ENCODE data around the gene KIF21B.
A peak's percentile ranks its signal among the peaks of the same experiment; 100 is the strongest.

The KIF21B gene

DNA sequence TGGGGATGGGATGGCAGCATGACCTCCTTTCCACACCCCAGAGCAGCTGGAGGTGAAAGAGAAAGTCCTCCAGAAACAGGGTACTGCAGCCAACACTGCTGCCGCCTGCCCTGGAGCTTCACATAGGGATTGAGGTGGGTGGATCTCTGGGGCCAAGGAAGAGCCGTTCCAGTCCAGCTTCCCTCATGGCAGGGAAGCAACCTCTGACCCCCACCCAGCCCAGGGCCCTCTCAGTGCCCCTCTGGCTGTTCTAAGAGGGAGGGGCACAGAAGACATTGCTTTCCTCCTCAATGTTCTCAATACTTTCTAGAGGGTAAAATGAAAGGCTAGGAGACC, 5.7 kb downstream of the KIF21B start:
- no peak for DNase-seq

DNA sequence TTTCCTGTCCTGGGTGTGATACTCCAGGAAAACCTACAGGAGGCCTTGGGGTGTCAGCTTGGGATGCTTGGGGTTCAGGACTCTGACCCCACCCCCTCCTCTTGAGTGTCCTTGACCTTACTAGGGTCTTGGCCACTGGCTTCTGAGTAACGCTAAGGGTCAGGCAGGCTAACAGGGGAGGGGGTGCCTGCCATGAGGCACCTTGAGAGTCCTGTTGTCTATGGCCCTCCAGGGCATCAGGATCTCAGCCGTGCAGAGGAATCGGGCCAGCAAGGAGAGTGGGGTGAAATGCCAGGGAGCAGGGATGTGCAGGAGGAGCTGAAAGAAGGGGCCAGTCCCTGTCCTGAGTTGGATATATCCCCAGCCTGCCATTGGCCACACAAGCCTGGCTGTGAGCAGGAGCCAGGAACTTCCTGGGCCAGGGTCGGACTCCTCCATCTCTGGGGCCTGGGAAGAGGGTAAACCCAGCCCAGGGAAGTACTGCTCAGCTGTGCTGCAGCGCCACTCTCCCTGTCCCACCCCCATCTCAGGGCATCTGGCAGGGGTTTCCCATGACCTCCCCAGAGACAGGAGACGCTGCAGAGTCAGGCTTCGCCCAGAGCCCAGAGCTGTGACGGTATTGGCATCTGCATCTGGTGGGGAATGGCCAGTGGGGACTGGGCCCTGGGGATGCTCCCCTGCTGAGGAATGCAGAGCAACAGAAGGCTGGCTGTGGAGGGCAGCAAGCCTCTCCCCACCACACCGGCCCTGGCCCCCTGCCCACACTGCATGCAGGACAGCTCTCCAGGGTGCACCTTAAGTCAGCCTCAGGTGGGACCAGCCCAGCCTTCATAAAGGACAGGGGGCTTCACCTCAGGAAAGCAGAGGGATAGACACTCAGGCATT, 6.3 kb downstream of the KIF21B start:
- DNase-seq, result peak in 4 of 14 donors; percentile 28 to 41 (median 35)

DNA sequence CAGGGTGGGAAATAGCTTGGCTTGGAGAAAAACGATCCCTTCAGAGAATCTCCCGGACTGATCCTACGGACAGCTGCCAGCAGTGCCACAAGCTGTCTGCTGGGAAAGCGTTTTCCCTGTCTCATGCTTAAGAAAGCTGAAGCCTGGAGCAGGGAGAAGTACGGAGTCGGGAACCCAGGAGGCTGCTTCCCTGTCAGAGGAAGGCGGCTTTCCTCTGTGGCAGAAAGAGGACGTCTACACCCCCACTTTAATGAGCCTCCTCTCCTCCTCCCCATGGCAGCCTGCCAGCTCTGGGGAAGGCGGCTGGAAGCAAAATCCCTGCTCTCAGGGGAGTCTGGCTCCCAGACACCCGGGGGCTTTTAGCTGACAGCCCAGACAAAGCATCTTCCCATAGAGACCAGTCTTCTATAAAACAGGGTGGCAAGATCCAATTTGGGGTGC, 7.3 kb downstream of the KIF21B start:
- DNase-seq, result peak in 6 of 14 donors; percentile 16 to 70 (median 34)

DNA sequence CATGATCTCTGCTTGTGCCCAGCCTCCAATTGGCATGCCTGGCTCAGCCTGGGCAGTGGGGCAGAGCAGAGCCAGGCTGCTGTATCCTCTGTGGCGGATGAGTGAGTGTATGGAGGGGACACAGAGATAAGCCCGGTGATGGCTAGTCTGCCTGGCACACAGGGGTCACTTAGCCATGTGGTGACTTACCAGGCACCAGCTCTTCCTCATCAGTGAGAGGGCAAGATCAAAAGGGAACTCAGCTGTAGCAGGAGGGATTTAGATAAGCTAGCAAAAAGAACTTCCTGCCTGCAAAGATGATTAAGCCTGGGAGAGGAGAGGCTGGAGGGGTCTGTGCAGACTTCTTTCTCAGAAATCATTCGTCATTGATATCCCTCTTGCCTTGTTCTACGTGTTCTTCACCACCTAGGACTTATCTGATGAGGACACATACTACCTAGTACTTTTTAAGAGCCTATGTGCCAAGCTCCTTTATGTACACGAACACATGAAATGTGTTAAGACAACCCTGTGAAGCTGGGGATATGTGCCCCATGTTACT, 7.9 kb downstream of the KIF21B start:
- DNase-seq, result peak in 1 of 14 donors; percentile 32

DNA sequence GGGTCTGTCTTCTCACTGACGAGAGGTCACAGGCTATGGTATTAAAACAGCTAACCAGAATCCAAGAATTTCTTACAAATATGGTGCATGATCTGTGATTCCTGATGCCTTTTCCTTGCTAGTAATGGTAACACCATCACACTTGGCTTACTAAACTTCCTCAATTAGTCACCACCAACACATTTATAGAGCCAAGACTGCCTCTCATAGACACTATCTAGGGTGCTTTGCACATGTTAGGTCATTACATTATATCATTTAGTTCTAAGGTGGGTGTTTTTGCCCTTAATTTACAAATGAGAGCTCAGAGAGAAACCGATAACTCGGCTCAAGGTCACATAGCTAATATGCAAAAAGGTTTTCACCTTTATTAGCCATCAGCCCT, 8.7 kb downstream of the KIF21B start:
- DNase-seq, result no peak

DNA sequence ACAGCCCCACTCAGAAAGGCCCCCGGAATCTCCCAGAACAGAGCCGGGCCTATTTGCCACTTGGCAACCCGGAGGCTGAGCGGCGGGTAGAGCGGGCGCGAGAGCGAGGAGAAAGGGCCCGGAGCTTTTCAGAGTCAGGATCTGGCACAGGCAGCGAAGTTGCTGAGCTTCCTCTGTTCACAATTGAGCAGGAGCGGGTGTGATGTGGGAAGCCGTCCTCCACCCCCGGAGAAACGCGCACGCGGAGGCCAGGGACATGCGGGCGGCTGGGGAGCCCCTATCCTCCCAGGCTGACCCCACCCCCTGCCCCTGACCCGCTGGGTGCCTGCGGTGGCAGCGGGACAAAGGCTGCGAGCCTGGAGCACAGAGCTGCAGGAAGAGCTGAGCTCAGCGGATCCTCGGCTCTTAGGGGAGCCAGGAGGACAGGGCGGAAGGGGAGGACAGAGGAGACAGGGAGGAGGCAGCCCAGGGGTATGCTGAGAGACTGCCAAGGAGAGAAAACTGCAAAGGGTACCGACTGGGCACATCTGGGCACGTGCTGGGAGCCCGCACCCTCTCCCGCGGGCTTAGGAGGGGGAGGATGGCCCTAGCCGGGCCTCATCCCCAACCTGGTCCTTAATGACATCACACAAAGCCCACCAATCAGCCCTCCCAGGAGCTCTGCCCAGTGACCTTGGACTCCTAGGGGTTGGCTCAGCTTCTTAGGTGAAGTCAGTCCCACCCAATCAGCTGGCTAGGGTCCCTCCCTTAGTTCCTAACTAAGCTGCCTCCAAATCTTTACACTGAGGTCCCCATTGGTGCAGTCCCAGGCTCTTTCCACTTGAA, 9.3 kb downstream of the KIF21B start:
- peak in 11 of 14 donors; percentile 9 to 71 (median 62) for DNase-seq

DNA sequence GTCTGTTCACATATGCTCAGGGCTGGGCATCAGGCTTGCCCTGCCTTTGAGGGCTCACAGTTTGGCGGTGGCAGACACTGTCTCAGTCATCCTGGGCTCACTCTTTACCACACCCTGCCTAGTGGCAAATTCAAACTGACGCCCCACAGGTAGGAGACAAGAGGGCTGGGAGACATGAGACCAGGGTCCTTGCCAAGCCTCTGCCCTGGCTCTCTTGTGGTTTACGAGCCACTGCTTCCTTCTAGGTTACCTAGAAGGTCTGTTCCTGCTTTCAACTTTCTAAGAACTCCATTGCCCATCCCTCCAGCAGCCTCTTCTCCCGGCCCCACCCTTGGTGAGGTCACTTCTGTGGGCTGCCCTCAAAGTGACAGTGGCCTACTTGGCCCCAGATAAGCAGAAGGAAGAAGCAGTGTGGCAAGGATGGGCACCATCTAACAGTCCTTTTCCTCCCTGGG, 10.5 kb downstream of the KIF21B start:
- DNase-seq, result no peak

DNA sequence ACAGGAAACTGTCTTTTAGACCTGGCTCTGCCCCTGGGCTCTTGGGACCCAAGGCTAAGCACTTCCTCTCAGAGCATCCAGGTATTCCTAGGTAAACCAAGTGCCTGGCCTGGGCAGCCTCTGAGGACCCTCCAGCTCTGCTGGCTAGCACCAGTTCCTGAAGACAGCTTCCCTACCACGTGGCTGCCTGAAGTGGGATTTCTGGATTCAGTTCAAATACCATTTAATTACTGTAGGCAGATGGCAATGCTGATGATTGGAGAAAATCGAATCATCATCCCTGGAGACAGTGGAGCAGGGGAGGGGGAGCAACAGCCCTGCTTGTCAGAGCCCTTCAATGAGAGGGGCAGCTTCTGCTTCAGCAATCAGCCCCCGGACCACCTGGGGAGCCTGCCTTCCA, 11.9 kb downstream of the KIF21B start:
- no peak for DNase-seq

DNA sequence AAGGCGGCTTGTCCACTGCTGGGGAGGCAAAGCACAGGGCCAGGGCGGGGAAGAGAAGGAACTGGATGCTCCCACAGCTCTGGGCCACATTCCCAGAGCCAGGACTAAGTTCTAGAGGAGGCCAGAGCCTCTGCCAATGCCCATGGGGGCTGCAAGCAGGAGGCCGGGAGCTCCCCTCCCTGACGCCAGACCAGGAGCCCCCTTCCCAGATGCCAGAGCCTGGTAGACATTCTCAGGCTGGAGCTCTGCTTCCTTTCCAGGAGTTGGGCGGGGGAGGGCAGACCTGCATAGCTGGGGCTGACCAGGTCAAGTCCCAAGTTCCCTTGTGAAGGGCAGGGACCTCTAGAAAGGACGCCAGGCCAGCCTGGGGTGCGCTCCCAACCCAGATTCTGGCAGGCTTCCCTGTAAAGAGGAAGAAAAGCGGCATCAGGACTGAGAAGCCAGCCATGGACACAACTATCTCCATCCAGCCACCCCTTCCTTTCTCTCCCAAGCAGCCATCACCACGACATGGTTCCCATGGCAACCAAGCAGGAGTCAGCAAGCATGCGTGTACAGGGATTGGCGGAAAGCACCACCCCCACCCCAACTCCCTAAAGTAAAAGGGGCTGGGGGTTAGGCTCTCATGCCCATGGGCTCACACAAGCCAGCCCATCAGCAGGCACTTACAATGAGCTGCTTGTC, 13.4 kb downstream of the KIF21B start:
- peak in 10 of 14 donors; percentile 15 to 74 (median 50) for DNase-seq

DNA sequence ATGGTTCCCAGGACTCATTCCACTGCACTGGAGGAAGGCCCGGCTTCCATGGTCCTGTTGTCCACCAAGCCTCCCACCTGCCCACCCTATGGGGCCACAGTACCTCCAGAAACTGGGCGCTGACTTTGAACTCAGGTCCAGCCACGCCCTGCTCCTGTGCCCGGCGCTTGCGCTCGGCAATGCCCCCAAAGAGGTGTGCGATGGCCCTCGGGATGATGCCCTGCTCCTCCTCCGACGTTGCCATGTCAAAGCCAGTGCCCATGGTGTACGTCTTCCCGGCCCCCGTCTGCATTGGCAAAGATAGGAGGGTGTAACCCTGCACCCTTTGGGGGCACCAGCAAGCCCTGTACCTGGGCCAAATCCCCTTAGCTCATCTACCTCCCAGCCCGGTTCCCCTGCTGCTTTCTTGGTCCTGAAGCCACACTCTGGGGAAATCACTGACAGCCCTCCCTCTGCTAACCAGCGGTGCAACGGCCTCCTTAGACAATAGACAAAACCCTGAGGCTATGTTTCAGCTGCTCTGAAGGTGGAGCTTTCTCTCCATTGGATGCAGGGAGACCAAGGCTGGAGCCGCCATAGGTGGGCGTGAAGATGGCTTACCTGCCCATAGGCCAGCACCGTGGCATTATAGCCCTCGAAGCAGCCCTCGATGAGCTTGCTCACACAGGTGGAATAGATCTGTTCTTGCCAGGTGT, 14.7 kb downstream of the KIF21B start:
- DNase-seq, result no peak

DNA sequence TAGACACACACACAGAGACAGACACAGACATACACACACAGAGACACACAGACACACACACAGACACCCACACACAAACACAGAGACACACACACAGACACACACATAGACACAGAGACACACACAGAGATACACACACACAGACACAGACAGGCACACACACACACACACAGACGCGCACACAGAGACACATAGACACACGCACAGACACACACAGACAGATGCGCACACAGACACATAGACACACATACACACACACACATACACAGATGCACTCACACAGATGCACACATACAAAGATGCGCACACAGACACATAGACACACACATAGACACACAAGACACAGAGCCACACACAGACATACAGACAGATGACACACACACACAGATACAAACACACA, 16.0 kb downstream of the KIF21B start:
- no peak for DNase-seq

DNA sequence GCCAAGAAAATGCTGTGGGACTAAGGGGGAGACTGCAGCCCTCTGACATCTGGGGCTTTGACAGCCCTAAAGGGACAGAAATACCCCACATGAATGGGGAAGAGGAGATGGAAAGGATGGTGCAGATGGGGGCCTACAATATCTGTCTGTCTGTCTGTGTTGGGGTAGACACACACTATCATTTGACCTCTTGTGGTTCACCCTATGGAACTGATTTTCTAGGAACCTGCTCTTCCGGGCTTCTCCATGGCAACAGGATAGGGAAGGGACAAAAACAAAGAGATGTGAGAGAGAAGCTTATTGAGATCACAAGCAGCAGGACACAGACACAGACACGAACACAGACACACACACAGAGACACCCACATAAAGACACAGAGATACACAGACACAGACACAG, 17.1 kb downstream of the KIF21B start:
- DNase-seq, result no peak

DNA sequence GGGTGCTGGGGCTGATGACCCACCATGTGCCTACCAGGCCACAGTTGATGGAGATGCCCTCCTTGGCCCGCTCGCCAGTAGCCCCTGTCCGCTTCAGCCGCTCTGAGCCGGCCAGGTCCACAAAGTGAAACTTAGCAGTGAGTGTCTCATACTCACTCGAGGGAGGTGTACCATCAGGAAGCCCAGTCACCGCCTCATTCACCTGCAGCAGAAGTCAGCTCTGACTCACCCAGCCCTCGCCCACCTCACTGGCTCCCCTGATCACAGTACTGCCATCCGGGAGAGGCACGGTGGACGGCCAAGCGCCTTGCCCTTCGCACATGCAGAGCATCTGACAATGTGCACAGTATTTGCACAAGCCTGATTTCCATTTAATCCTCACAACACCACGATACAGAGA, 18.8 kb downstream of the KIF21B start:
- no peak for DNase-seq

DNA sequence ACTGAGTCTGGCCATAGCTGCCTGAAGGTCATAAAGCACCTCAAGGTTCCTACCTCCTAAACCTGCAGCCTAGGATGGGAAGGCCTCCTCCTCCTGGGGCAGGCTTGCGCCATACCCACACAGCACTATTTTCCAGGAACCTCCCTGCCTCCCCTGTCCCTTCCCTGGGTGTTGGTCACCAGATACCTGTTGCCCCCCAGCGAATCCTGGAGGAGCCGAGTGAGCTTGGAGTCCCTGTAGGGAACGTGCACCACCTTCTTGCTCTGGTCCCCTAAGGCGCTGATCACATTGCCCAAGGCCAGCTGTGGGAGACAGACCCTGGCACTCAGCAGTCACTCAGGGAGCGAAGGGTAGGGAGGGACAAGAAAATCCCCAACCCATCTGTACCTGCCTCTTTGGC, 19.4 kb downstream of the KIF21B start:
- DNase-seq, result no peak

DNA sequence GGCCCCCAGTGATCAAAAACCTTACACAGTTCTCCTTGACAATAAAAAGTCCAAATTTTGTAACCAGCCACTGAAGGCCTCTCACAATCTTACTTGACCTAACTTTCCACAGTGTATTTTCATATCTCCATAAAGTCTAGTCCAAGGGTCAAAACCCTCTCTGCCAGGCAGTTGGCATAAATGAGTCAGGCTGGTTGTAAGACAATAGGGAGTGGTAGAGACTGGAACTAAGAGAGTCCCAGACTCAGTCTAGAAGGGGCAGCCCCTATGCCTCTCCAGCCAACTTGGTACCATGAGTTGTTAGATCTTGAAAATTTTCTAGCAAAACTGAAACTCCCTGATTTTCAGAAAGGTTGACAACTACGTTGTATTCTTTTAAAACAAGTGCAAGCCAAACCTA, 21.0 kb downstream of the KIF21B start:
- no peak for DNase-seq

DNA sequence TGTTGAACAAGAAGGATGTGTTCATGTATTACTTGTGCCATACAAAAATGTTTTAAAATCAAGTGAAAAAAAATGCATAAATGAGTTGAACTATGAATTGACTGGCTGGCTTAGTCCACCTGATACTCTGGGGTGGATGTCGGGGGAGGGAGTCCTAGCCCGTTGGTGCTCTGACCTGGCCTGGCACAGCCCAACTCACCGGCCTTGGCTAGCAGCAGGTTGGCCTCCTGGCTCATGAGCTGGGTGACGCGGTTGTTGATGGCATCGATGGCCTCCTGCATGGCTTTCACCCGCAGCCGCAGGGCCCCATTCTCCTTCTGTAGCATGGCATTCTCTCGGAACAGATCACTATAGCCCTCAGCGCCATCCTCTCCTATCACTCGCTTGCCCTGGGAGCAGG, 21.6 kb downstream of the KIF21B start:
- DNase-seq, result no peak

DNA sequence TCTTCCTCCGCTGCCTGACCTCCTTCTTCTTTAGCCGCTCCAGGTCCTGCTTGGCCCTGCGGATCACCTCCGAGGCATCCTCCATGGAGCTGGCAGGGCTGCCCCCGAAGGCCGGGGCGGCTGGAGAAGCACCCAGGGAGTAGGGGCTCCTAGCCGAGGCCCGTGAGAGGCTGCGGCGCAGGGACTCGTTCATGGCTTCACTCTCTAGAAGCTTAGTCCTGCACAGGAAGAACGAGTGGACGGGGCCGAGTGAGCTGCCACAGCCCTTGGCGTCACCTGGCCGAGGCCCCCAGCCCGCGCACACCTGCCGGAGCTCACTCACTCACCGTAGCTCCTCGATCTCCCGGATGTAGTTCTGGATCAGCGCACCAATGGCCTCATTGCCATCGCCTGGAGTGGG, 23.1 kb downstream of the KIF21B start:
- DNase-seq, result no peak

DNA sequence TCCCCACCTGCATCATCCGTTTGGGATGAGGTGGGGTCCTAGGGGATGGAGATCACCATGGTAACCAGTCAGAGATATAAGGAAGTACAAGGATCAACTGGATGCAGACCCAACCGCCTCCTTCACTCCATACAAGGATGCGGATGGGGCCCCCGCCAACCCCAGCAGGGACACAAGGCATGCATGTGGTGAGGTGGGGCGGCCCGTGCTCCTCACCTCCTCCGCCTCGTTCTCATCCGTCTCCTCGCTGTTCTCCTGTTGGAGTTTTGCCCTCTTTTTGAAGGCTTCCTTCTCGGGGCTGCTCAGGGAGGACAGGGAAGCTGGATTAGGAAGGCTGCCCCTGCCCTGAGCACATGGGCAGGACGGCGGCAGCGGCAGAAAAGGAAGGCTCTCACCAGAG, 23.8 kb downstream of the KIF21B start:
- no peak for DNase-seq

DNA sequence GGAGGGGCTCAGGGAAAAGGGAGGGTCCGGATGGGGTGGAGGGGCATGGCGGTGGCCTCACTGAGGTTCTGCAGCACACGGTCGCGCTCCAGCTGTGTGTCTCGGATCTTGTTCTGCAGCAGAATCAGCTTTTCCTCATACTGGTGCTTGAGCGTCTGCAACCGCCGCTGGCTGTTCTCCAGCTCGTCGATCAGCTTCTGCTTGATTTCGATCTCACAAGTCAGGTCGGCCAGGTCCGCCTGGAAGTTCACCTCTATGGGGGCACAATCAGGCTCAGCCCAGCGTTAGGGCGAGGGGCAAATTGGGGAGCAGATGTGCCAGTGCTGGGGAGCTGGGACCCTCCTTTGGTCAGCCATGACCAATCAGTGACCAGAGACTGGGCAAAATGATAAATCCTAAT, 25.2 kb downstream of the KIF21B start:
- no peak for DNase-seq

DNA sequence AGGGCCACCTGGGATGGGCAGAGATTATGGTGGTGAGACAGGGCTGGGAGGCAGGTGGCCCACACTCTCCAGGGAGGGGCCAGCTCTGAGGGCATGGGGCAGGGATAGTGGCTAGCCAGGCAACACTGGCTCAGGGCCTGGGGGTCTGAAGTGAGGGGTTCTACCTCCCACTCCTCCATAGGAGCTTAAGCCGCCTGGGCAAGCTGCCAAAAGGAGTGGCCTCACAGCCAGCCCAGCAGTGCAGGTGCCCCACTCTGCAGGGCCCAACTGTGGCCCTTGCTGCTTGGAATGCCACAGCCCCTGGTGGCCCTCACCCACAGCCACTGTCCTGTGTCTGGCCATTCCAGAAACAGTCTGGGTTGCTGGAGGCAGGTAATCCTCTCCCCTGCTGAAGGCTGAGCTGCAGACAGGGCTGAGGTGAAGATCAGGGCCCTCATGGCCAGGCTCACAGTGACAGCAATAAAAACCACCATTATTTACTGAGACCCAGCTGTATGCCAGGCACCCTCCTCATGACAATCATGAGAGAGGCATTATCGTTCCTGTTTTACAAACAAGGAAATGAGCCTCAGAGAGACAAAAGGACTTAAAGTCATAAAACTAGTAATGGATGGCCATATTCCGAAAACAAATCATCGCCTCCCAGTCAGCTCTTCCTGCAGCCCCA, 31.0 kb downstream of the KIF21B start:
- no peak for DNase-seq

DNA sequence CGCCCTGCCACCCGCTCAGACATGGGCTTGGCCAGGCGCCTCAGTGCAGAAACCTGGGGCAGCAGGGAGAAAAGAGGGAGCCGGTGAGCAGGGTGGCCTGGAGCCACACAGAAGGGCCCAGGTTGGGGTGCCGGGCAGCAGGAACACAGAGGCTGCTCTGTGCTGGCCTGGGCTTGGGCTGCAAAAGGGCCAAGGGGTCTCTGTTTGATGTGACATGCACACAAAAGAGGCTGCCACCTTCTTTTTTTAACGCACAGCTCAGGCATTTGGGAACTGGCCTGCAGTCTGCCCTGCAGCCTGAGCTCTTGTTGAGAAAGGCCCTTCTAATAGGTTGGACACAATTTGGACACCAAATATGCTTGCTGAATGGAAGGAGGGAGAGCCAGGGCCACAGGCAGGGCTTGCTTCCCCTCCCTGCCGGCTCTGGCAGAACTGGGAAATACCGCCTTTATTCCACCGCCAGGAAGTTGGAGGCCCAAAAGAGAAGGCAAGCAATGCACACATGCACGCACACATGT, 32.4 kb downstream of the KIF21B start:
- DNase-seq, result peak in 1 of 14 donors; percentile 44
